CD8-positive, alpha-beta memory T cell (primary cell): Measurements from ENCODE around the gene SCAP. TPM values are rescaled to one million over a fixed set of nuclear protein-coding genes. Genes with fewer than 3 reads are reported as not detected.

Source experiments
- CTCF ChIA-PET: fragments of 350-600 bp; sonication (Branson Sonifier 250); formaldehyde crosslinking; loops from one replicate; lab custom pipeline; 2021; ENCODE audit warnings: antibody characterized with exemption; lab: Charles Lee
- POLR2A ChIA-PET: fragments of 350-600 bp; sonication (Branson Sonifier 250); formaldehyde crosslinking; loops from one replicate; lab custom pipeline; 2021; ENCODE audit warnings: antibody characterized with exemption; lab: Charles Lee
- DNase-seq, 5 donors: peaks; one replicate each; pipeline versions ENCODE4 v3.0.0 to v3.0.0-alpha.2; 2020 to 2022; ENCODE audit warnings: mixed read lengths in 1 of 5
- H3K27ac ChIP-seq: one replicate; pipeline ENCODE4 v1.7.0; 2013; ENCODE audit warnings: low read depth, mild to moderate bottlenecking, low read length, moderate library complexity
- H3K27me3 ChIP-seq: 2 replicates; pipeline ENCODE4 v1.7.0; 2013; ENCODE audit warnings: low read length, mild to moderate bottlenecking; ENCODE audit not compliant: insufficient read depth, poor library complexity, severe bottlenecking
- H3K36me3 ChIP-seq: 2 replicates; pipeline ENCODE4 v1.7.0; 2013; ENCODE audit warnings: mild to moderate bottlenecking, low read length, moderate library complexity; ENCODE audit not compliant: insufficient read depth
- H3K4me1 ChIP-seq: 2 replicates; pipeline ENCODE4 v1.7.0; 2013; ENCODE audit warnings: mild to moderate bottlenecking, low read length, moderate library complexity; ENCODE audit not compliant: insufficient read depth
- H3K4me3 ChIP-seq: 2 replicates; pipeline ENCODE4 v1.7.0; 2013; ENCODE audit warnings: mild to moderate bottlenecking, low read length
- H3K9me3 ChIP-seq: 2 replicates; pipeline ENCODE4 v1.7.0; 2013; ENCODE audit warnings: mild to moderate bottlenecking, low read length
- H3K27ac Mint-ChIP-seq, 8 donors: one replicate each; pipeline ENCODE4 v1.8.0; 2020 to 2021; ENCODE audit warnings: mixed read lengths in 8 of 8, mild to moderate bottlenecking in 6 of 8, inconsistent platforms in 3 of 8, moderate library complexity in 3 of 8
- H3K27me3 Mint-ChIP-seq, 2 donors: one replicate each; pipeline ENCODE4 v1.8.0; 2020 to 2021; ENCODE audit warnings: mixed read lengths in 2 of 2, mild to moderate bottlenecking in 1 of 2, moderate library complexity in 1 of 2
- H3K36me3 Mint-ChIP-seq, 3 donors: one replicate each; pipeline ENCODE4 v1.8.0; 2020 to 2021; ENCODE audit warnings: mixed read lengths in 3 of 3, inconsistent platforms in 1 of 3, mild to moderate bottlenecking in 1 of 3
- H3K4me1 Mint-ChIP-seq, 3 donors: one replicate each; pipeline ENCODE4 v1.8.0; 2020 to 2021; ENCODE audit warnings: mixed read lengths in 3 of 3, inconsistent platforms in 1 of 3, mild to moderate bottlenecking in 1 of 3
- H3K4me3 Mint-ChIP-seq, 7 donors: one replicate each; pipeline ENCODE4 v1.8.0; 2020 to 2021; ENCODE audit warnings: mixed read lengths in 7 of 7, mild to moderate bottlenecking in 6 of 7, moderate library complexity in 4 of 7, inconsistent platforms in 2 of 7
- H3K9me3 Mint-ChIP-seq, 5 donors: one replicate each; pipeline ENCODE4 v1.8.0; 2020 to 2022; ENCODE audit warnings: mixed read lengths in 5 of 5, mild to moderate bottlenecking in 3 of 5, moderate library complexity in 2 of 5, inconsistent platforms in 1 of 5
- polyA plus RNA-seq: library from polyadenylated mRNA; unstranded; fragments of 300-500 nt; fragmentation: Illumina TruSeq; gene quantifications from one replicate; pipeline ENCODE4 v1.2.3, GENCODE V29; 2021
- total RNA-seq, 2 experiments: library from RNA; stranded (reverse); gene quantifications; one replicate each; pipeline ENCODE4 v1.2.3, GENCODE V29; 2021

Gene SCAP
- total and polyA plus RNA-seq, 3 experiments from 2014 or later = 60.3 to 73.4 (median 66.4) TPM

- Mint-ChIP-seq H3K4me3 (no peak overlapping the region), H3K9me3 (no peaks in the 10 kb centered on the region), H3K27me3 (no peaks in the 10 kb centered on the region), H3K4me1 (peaks cover 0 to 4% (median 0%) of the 10 kb centered on the region in 3 donors), H3K27ac (peak overlapping the region in 1 of 8 donors; percentile 80), H3K36me3 (peaks cover 0 to 78% (median 0%) of the 10 kb centered on the region in 3 donors)
- peaks cover 14% of the 10 kb centered on the region for H3K36me3 ChIP-seq
- no peaks in the 10 kb centered on the region for H3K9me3 ChIP-seq
- ChIA-PET CTCF (interaction anchor here (0.8 kb wide), 1 partner anchor 23 kb away, joined by 3 read pairs; no protein-coding TSS in a partner anchor), POLR2A (interaction anchor here (0.6 kb wide), 1 partner anchor 17 kb away, joined by 3 read pairs; no protein-coding TSS in a partner anchor)
- no peaks in the 10 kb centered on the region for H3K4me1 ChIP-seq
- H3K27me3 ChIP-seq = no peaks in the 10 kb centered on the region
- H3K4me3 ChIP-seq = no peak overlapping the region
- no peak for DNase-seq
- peak overlapping the region; percentile 31 for H3K27ac ChIP-seq
These were observed 69.0 kb downstream of the SCAP start for GRCh38 chr3:47406762-47407149.

GRCh38 chr3:47405820-47406761 lies 69.7 kb downstream of the SCAP start:
- POLR2A ChIA-PET = no interaction called here
- H3K36me3 Mint-ChIP-seq = peaks cover 0 to 78% (median 0%) of the 10 kb centered on the region in 3 donors
- peaks cover 14% of the 10 kb centered on the region for H3K36me3 ChIP-seq
- CTCF ChIA-PET = no interaction called here
- no peak overlapping the region for H3K4me3 Mint-ChIP-seq
- H3K4me3 ChIP-seq = no peak overlapping the region
- H3K4me1 Mint-ChIP-seq = peaks cover 0 to 9% (median 0%) of the 10 kb centered on the region in 3 donors
- no peaks in the 10 kb centered on the region for H3K27me3 Mint-ChIP-seq
- no peaks in the 10 kb centered on the region for H3K4me1 ChIP-seq
- peak overlapping the region; percentile 31 for H3K27ac ChIP-seq
- no peaks in the 10 kb centered on the region for H3K27me3 ChIP-seq
- no peak overlapping the region for H3K27ac Mint-ChIP-seq
- H3K9me3 ChIP-seq = no peaks in the 10 kb centered on the region
- no peak for DNase-seq
- H3K9me3 Mint-ChIP-seq = no peaks in the 10 kb centered on the region

- Mint-ChIP-seq H3K27me3 (no peaks in the 10 kb centered on the region), H3K9me3 (no peaks in the 10 kb centered on the region), H3K36me3 (peaks cover 0 to 73% (median 0%) of the 10 kb centered on the region in 3 donors), H3K27ac (peak overlapping the region in 3 of 8 donors; percentile 33 to 84 (median 68)), H3K4me1 (peaks cover 0 to 9% (median 1%) of the 10 kb centered on the region in 3 donors), H3K4me3 (no peak overlapping the region)
- Histone ChIP-seq H3K4me1 (no peaks in the 10 kb centered on the region), H3K36me3 (peaks cover 14% of the 10 kb centered on the region), H3K27ac (no peak overlapping the region), H3K4me3 (no peak overlapping the region), H3K9me3 (no peaks in the 10 kb centered on the region), H3K27me3 (no peaks in the 10 kb centered on the region)
- DNase-seq = no peak
- POLR2A ChIA-PET = no interaction called here
- CTCF ChIA-PET = no interaction called here
These were observed 70.6 kb downstream of the SCAP start for GRCh38 chr3:47404955-47405790.

GRCh38 chr3:47404431-47404876 lies 71.3 kb downstream of the SCAP start:
- Mint-ChIP-seq H3K27ac (peak overlapping the region in 2 of 8 donors; percentile 12 to 68), H3K36me3 (peaks cover 0 to 74% (median 0%) of the 10 kb centered on the region in 3 donors), H3K4me1 (peaks cover 0 to 9% (median 3%) of the 10 kb centered on the region in 3 donors), H3K9me3 (no peaks in the 10 kb centered on the region), H3K4me3 (no peak overlapping the region), H3K27me3 (no peaks in the 10 kb centered on the region)
- no peak for DNase-seq
- Histone ChIP-seq H3K4me1 (no peaks in the 10 kb centered on the region), H3K36me3 (peaks cover 14% of the 10 kb centered on the region), H3K27me3 (no peaks in the 10 kb centered on the region), H3K27ac (no peak overlapping the region), H3K4me3 (no peak overlapping the region), H3K9me3 (no peaks in the 10 kb centered on the region)
- POLR2A ChIA-PET = no interaction called here
- CTCF ChIA-PET = no interaction called here

GRCh38 chr3:47399531-47400270 lies 76.0 kb downstream of the SCAP start:
- H3K27ac Mint-ChIP-seq = peak overlapping the region in 5 of 8 donors; percentile 63 to 83 (median 66)
- no peak overlapping the region for H3K4me3 Mint-ChIP-seq
- POLR2A ChIA-PET = no interaction called here
- H3K27me3 ChIP-seq = no peaks in the 10 kb centered on the region
- no peak overlapping the region for H3K27ac ChIP-seq
- no peaks in the 10 kb centered on the region for H3K4me1 ChIP-seq
- H3K36me3 ChIP-seq = peaks cover 15% of the 10 kb centered on the region
- H3K9me3 Mint-ChIP-seq = no peaks in the 10 kb centered on the region
- peaks cover 0 to 64% (median 5%) of the 10 kb centered on the region in 3 donors for H3K36me3 Mint-ChIP-seq
- H3K4me1 Mint-ChIP-seq = peaks cover 8 to 19% (median 18%) of the 10 kb centered on the region in 3 donors
- H3K4me3 ChIP-seq = no peak overlapping the region
- no peaks in the 10 kb centered on the region for H3K27me3 Mint-ChIP-seq
- CTCF ChIA-PET = interaction anchor here (1.4 kb wide), 1 partner anchor 21 kb away, joined by 3 read pairs; no protein-coding TSS in a partner anchor
- H3K9me3 ChIP-seq = no peaks in the 10 kb centered on the region
- DNase-seq = no peak

- Histone ChIP-seq H3K4me3 (no peak overlapping the region), H3K27ac (no peak overlapping the region), H3K9me3 (no peaks in the 10 kb centered on the region), H3K36me3 (peaks cover 15% of the 10 kb centered on the region), H3K27me3 (no peaks in the 10 kb centered on the region), H3K4me1 (peaks cover 6% of the 10 kb centered on the region)
- peaks cover 0 to 68% (median 5%) of the 10 kb centered on the region in 3 donors for H3K36me3 Mint-ChIP-seq
- ChIA-PET POLR2A (no interaction called here), CTCF (interaction anchor here (1.4 kb wide), 1 partner anchor 22 kb away, joined by 3 read pairs; no protein-coding TSS in a partner anchor)
- no peaks in the 10 kb centered on the region for H3K27me3 Mint-ChIP-seq
- H3K4me1 Mint-ChIP-seq = peaks cover 14 to 26% (median 25%) of the 10 kb centered on the region in 3 donors
- peak overlapping the region in 3 of 8 donors; percentile 66 to 76 (median 66) for H3K27ac Mint-ChIP-seq
- H3K9me3 Mint-ChIP-seq = no peaks in the 10 kb centered on the region
- no peak for DNase-seq
- no peak overlapping the region for H3K4me3 Mint-ChIP-seq
These were observed 76.7 kb downstream of the SCAP start for GRCh38 chr3:47399016-47399415.

GRCh38 chr3:47398228-47398627 lies 77.5 kb downstream of the SCAP start:
- Mint-ChIP-seq H3K27me3 (no peaks in the 10 kb centered on the region), H3K27ac (peak overlapping the region in 2 of 8 donors; percentile 79 to 89), H3K36me3 (peaks cover 0 to 64% (median 5%) of the 10 kb centered on the region in 3 donors), H3K4me1 (peaks cover 17 to 33% (median 28%) of the 10 kb centered on the region in 3 donors), H3K4me3 (no peak overlapping the region), H3K9me3 (no peaks in the 10 kb centered on the region)
- Histone ChIP-seq H3K36me3 (peaks cover 15% of the 10 kb centered on the region), H3K27me3 (no peaks in the 10 kb centered on the region), H3K9me3 (no peaks in the 10 kb centered on the region), H3K4me3 (no peak overlapping the region), H3K4me1 (peaks cover 8% of the 10 kb centered on the region), H3K27ac (no peak overlapping the region)
- ChIA-PET CTCF (no interaction called here), POLR2A (no interaction called here)
- DNase-seq = no peak
